GM21786 (cell line): ENCODE data around the gene FAM209B.
"Not testable (repeated sequence)": the region's sequence is repeated elsewhere in the genome, so short reads cannot be mapped to it uniquely, and the experiment has no call there.

Experiments
- ATAC-seq: cut with Tn5 transposase; IDR thresholded peaks from one replicate; pipeline ENCODE4 v1.9.1; 2021; ENCODE audit not compliant: unreplicated experiment

Gene FAM209B

DNA sequence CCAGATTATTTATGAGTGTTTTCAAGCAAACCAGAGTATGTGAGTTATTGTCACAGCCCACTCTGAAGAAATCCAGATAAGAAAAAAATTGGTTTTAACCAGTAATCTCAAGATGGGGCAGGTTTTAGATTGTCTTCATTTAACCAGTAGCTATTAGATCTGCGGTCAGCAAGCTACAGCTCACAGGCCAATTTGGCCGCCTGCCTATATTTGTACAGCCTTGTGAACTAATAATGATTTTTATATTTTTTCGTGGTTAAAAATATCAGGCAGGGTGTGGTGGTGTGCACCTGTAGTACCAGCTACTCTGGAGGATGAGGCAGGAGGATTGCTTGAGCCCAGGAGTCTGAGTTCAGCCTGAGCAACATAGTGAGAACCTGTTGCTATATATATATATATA is 5.0 kb downstream of the FAM209B start:
- no peak for ATAC-seq

DNA sequence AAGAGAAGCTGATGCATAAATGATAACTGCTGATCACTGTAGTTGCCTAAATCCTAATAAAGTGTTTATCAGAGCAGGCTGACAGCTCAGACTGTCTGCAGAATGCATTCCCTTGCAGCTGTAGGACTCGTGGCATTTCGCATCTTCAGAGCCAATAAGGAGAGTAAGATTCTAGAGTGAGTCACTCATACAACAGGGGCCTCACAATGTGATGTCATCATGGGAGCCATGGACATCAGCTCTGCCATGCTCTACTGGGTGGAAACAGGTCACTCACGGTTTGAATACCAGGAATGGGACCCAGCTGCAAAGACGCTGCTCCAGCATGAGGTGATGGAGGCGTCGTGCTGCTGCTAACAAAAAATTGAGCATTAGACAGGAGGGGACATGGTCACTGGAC is 7.4 kb downstream of the FAM209B start:
- ATAC-seq: no peak

DNA sequence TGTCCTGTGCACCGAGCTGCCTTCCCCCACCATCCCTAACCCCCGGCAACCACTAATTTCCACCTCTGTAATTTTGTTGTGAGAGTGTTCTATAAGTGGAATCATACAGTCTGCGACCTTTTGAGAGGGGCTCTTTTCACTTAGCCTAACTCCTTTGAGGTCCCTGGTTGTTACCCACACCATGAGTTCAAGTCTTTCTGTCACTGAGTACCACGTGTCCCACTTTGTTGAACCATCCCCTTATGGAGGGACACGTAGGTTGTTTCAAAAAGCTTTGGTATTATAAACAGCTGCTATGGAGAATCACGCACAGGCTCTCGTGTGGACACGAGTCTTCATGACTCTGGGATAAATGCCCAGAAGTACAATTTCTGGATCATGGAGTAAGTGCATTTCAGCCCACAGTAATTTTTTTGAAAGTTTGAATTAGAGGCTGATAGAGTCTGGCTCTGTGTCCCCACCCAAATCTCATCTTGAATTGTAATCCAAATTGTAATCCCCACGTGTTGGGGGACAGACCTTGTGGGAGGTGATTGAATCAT is 9.5 kb downstream of the FAM209B start:
- no peak for ATAC-seq

DNA sequence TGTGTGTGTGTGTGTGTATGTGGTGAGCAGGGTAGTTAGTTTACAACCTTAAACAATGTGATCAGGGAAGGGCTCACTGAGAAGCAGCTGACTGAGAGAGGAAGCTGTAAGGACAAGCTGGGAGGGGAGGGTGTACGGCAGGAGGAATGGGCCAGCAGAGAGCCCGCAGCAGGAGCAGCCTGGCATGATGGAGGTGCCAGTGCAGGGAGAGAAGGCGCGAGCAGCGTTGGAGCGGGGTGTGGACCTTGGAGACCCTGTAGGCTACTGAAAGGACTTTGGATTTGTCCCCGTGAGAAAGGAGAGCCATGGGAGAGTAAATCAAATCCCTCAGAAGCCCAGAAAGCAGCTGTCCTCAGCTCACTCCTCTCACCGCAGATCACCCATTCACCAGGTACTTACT is 18.5 kb downstream of the FAM209B start:
- no peak for ATAC-seq

DNA sequence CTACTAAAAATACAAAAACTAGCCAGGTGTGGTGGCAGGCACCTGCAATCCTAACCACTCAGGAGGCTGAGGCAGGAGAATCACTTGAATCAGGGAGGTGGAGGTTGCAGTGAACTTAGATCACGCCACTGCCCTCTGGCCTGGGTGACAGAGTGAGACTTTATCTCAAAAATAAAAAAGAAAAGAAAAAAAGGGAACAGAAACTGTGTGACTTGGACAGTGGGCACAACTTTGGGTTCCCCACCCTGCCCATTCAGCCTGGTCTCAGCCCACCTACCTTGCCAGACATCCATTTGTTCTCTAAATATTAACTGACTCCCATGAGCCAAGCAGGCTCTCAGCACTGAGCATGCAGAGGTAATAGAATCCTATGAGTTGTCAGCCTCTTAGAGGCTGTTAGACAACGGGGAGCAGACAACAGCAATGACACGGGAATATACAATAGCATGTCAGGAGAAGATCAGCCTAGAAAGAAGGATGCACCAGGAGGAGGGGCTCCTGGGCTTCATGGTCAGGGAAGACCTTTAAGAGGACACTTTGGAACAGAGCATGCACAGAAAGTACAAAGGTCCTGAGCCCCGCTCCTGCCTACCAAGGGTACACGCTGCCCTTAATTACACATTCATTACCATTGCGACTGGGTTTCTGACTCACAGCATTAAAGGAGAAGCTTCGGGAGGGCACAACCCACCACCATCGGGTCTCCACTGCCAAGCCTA is 20.0 kb downstream of the FAM209B start:
- ATAC-seq: peak; percentile 43

DNA sequence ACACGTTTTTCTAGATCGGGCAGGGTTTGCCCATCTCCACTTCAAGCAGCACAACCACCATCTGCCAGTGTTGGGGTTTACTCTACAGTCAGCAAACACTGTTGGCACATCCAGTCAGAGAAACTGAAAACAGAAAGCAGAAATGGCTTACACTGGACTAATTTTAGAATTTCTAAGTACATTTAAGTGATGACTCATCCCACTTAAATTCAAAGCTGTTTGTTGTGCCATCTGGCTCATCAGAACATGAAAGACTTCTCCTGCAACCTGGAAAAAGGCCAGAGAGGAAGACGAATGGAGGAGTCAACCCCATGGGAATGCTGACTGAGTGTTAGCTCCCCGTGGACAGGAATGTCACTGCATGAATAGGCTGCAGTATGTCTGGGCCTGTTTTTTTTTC is 21.8 kb downstream of the FAM209B start:
- peak; percentile 76 for ATAC-seq

DNA sequence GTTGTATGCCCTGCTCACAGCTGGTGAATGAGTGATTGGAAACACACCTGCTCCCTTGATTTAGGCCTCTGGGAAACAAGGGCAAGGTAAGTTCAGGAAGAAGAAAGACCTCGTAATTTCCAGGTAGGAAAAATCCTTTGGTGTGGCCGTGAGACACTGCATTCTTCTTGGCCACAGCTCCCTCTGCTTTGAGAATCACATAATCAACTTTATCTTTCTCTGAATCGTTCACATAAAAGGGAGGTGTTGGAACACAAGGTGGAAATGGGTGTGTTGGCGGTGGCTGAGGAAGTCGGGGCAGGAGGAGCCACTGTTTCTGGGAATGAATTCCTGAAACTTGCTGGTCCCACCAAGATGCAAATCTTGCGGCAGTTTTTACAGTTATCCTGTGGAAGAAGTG is 25.9 kb downstream of the FAM209B start:
- no peak for ATAC-seq

DNA sequence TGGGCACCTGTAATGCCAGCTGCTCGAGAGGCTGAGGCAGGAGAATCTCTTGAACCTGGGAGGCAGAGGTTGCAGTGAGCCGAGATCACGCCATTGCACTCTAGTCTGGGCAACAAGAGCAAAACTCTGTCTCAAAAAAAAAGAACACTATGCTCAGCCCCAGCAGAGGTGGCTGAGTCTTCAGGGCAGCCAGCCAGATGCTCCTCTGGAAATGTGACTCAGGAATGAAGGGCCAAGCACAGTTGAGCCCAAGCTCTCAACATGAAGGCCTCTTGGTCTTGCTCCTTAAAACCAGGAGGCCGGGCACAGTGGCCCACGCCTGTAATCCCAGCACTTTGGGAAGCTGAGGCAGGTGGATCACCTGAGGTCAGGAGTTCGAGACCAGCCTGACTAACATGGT is 31.5 kb downstream of the FAM209B start:
- not testable (repeated sequence) for ATAC-seq

DNA sequence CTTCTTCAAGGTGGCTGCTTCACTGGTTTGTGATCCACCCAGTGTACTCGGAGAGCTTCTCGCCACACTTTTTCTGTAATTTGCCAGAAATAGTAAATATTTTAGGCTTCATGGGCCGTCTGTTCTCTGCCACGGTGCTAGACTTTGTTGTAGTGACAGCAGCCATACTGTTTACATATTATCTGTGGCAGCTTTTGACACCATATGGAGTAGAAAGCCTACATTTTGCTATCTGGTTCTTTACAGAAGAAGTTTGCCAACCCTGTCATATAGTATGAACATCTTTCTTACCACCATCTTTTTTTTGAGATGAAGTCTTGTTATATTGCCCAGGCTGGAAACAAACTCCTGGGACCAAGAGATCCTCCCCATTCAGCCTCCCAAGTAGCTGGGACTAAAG is 32.5 kb downstream of the FAM209B start:
- no peak for ATAC-seq

DNA sequence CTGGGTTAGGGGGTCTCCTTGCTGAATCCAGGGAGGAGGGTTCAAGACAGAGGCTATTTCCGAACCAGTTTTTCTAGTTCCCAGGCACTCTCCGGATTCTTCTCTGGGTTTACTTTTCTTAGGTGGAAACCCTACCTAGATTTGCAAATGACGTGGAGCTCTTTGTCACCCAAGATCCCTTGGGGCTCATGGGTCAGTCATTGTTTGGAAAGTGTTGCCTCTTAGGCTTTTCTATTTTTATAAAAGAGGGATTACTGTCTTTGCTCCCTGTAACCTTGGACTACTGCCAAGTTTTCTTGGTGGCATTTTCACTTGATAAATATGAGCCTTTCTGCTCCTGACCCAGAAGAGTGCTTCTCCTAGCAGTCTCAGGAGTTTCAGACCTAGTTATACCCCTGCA is 33.6 kb downstream of the FAM209B start:
- ATAC-seq: no peak

DNA sequence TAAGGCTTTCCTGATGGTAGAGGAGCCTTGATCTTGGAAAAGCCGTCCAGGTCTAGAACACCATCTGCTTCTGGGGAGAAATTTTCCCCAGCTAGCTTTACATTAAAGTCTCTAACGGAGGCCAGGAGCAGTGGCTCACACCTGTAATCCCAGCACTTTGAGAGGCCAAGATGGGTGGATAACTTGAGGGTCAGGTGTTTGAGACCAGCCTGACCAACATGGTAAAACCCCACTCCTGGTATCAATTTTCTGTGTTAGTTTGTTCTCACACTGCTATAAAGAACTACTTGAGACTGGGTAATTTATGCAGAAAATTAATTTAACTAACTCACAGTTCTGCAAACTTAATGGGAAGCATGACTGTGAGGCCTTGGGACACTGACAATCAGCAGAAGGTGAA is 37.8 kb downstream of the FAM209B start:
- ATAC-seq: no peak

DNA sequence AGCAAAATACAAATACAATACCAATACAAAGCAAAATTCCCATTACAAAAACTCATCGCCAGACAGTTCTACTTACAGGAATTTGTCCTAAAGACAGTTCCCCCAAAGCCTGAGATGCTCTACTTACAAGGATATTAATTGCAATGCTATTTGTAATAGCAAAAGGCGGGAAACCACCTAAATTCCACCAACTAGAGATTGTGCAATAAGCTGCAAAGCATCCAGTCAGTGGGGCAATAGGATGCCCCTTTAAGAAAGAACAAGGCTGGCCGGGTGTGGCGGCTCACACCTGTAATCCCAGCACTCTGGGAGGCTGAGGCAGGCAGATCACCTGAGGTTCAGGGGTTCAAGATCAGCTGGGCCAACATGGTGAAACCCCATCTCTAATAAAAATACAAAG is 39.1 kb downstream of the FAM209B start:
- ATAC-seq: no peak

DNA sequence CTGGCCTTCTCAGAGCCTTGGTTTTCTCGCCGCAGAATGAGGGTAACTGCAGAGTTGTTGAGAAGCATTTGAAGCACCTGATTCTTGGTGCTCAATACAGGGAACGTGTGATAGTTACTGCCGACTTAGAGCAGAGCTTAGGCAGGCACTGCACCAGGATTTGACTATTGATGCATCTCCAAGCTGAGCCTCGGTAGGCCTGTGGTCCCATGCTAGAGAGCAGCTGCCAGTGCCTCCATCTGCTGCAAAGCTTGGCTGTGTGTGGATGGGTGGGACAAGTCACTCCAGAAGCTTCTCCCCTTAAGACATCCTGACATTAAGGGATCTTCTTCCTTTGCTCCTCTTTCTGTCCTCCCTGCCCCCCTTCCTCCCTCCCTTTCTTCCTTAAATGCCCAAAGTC is 40.9 kb downstream of the FAM209B start:
- no peak for ATAC-seq

DNA sequence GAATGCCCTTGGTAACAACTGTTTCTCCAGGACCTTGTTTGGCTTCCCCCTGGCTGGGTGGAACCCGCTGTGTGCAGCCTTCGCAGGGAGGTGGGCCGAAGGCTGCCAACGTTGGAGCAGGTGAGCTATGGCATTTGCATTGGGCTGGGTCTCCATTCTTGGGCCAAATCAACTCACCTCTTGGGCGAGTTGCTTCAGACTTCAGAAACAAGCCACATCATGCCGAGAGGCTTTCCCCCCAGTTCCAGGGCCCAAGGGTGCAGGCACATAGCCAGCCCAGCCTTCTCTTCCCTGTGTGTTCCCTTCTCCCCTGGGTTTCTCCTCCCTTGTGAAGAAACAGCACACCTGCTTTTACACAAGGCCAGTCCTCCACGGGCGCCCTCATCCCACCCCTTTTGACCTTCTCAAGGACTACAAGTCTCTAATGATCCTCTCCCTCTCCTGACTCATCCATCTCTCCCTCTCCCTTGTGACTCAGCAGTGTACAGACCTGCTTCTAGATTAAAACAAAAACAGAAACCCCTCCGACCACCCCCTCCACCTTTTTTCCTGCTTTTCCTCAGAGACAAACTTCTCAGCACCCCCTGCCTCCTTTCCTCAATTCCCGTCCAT is 41.6 kb downstream of the FAM209B start:
- ATAC-seq: no peak

DNA sequence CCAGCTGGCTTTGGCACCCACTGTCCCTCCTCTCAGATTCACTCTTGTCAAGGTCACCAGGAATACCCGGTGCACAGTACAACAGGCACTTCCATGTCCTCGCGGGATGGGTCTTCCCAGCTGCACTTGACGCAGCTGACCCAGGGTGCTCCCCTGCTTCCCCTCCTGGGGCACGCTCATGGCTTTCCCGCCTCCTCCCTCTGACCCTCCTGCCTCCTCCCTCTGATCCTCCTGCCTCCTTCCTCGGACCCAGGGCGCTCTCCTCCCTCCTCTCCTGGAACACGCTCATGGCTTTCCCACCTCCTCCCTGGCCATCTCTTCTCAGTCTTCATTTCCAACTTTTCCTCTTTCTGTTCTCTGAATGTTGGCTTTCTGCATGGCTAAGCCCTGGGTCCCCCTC is 42.1 kb downstream of the FAM209B start:
- ATAC-seq: no peak

DNA sequence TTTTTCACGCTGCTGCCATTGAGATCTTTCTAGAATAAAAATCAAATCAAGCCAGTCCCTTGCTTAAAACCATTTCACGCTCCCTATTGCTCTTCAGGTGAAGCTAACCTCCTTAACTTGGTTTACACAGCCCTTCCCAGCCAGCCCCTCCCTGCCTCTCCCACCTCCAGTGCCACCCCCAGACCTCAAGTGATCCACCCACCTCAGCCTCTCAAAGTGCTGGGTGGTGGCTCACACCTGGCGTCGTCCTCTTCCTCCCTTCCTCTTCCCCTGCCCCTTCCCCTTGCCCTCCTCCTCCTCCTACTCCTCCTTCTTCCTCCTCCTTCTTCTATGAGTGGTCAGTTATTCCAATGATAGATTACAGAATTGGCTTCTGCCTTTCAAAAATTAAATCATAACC is 42.9 kb downstream of the FAM209B start:
- ATAC-seq: no peak

DNA sequence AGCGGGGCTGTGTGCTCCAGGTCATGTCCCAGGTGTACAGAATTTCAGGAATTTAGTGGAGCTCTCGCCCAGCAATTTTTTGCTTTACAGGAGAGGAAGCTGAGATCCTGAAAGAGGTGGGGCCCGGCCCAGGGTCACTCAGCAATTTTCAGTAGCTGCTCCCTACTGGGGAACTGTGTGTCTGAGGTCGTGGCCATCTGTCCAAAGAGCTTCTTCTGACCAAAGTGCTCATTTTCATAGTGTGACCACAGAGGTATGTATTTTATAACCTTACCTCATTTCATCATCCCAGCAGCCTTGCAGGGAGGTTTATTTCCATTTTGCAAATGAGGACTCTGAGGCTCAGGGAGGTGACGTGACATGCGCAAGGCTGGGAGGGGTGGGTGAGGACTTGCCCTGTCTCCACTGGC is 46.3 kb downstream of the FAM209B start:
- no peak for ATAC-seq

DNA sequence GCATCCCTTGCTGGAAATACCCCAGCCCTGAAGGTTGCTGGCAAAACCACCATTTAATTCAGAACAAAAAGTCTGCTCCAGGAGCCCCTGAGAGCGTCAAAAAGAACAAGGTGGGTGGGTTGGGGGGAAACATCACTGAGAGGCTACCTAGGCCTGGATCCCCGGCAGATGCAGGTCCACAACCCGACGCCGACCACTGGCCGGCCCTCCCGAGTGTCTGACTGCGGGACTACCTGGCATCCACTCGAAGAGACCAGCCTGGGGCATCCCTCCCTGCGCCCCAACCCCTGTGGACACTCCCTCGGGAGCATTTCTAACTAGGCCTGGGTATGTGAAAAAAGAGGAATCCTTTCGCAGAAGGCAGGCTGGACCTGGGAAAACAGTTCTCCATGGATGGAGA is 47.2 kb downstream of the FAM209B start:
- no peak for ATAC-seq

DNA sequence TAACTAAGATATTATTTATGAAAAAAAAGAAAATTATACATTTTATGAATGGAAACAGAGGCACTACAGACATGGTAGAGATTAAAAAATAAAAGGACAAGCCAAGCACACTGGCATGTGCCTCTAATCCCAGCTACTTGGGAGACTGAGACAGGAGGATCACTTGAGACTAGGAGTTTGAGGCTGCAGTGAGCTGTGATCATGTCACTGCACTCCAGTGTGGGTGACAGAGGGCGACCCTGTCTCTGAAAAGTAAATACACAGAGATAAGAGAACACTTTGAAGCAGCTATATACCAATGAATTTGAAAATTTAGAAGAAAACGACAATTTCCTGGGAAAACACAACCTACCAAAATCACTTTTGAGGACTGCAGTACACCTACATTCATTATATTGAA is 48.7 kb downstream of the FAM209B start:
- ATAC-seq: no peak

DNA sequence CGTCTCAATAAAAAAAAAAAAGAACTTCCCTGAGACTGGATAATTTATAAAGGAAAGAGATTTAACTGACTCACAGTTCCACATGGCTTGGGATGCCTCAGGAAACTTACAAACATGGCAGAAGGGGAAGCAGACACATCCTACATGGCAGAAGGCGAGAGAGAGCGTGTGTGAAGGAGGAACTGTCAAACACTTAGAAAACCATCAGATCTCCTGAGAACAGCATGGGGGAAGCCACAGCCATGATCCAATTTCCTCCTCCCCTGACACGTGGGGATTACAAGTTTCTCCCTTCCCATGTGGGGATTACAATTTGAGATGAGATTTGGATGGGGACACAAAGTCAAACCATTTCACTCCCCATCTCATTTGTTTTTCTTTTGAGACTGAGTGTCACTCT is 49.5 kb downstream of the FAM209B start:
- no peak for ATAC-seq

DNA sequence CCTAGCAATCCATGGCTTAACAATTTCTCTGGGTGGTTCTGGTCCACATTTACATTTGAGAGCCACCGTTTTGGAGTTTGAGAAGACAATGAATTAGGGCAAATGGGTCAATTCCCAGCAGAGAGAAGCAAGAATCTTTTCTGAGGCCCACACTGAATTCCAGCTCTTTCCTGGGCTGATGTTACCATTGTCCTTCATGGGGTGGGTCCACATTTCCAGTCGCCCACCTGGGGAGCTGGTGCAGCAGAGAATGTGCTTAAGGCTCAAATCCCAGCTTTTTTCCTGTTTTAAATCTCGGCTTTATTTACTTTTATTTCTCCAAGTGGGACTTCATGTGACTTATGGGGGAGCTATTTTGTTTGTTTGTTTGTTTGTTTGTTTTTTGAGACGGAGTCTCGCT is 51.9 kb downstream of the FAM209B start:
- ATAC-seq: no peak
